A673 (cell line): ENCODE results near the gene DLD.

Experiments used
- EZH2 ChIP-seq: fragments of 200-600 bp; sonication (generic); IDR thresholded peaks from 2 replicates; pipeline ENCODE4 v1.6.1; 2017; ENCODE audit warnings: borderline replicate concordance, low read depth, mild to moderate bottlenecking, mixed read lengths, antibody characterized with exemption, low read length; ENCODE audit not compliant: poor library complexity, severe bottlenecking
- TF ChIP-seq, protein P1 (sequence below): fragments of 300-800, 200-600 bp; sonication (generic); conservative IDR thresholded peaks from 2 replicates; pipeline ENCODE4 v1.5.1; 2017; ENCODE audit warnings: low read depth, mild to moderate bottlenecking, antibody characterized with exemption, low read length, moderate library complexity, mixed read lengths

DNA sequence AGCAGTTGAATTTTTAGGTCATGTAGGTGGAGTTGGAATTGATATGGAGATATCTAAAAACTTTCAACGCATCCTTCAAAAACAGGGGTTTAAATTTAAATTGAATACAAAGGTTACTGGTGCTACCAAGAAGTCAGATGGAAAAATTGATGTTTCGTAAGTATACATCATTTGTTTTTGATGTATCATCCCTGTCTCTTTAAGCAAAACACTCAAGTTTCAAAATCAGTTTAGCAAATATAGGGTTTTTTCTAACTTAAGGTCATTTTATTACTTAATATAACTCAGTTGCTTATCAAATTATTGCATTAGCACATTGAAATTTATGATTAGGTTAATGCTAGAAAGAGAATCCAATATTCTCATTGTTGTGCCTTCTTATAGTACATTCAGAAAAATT is 24.6 kb downstream of the DLD start:
- TF ChIP-seq EZH2, result no peak
- TF ChIP-seq, protein P1, sequence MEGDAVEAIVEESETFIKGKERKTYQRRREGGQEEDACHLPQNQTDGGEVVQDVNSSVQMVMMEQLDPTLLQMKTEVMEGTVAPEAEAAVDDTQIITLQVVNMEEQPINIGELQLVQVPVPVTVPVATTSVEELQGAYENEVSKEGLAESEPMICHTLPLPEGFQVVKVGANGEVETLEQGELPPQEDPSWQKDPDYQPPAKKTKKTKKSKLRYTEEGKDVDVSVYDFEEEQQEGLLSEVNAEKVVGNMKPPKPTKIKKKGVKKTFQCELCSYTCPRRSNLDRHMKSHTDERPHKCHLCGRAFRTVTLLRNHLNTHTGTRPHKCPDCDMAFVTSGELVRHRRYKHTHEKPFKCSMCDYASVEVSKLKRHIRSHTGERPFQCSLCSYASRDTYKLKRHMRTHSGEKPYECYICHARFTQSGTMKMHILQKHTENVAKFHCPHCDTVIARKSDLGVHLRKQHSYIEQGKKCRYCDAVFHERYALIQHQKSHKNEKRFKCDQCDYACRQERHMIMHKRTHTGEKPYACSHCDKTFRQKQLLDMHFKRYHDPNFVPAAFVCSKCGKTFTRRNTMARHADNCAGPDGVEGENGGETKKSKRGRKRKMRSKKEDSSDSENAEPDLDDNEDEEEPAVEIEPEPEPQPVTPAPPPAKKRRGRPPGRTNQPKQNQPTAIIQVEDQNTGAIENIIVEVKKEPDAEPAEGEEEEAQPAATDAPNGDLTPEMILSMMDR, result no peak
